ENCODE data around the gene KRTAP4-3. TPM values are rescaled to one million over a fixed set of nuclear protein-coding genes. Genes with fewer than 3 reads are reported as not detected.

Gene KRTAP4-3
- total RNA-seq, 4 donors from 2014 or later = not detected

DNA sequence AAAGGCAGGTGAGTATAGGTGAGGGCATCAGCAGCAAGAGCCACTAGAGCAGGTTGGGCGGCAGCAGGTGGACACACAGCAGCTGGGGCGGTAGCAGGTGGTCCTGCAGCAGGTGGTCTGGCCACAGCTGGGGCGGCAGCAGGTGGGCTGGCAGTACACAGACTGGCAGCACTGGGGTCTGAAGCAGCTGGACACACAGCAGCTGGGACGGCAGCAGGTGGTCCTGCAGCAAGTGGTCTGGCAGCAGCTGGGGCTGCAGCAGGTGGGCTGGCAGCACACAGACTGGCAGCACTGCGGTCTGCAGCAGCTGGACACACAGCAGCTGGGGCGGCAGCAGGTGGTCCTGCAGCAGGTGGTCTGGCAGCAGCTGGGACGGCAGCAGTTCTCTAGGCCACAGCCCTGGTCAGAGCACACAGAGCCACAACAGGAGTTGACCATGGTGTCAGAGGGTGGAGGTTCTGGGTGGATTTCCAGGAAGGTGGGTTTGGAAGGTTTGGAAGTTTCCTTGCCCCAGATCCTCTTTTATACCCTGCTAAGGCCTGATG lies 9.8 kb upstream of the KRTAP4-3 start, which contains the start of gene KRTAP4-2:
KRTAP4-2 (minus strand) TSS at position 495 of the 545 bp plus-strand sequence; CDS start at position 438, 57 bp downstream.
- ATAC-seq = no peak
- no peak within 1 kb of the TSS for H3K27ac ChIP-seq
- no peaks in the 10 kb centered on the region for H3K9me3 ChIP-seq
- H3K4me3 ChIP-seq = no peak within 1 kb of the TSS
- TF ChIP-seq POLR2A (IDR thresholded peaks at IDR 0.05) = no peak
- TF ChIP-seq POLR2AphosphoS5 (IDR thresholded peaks at IDR 0.05) = no peak
- TF ChIP-seq CTCF (IDR thresholded peaks at IDR 0.05) = no peak
- TF ChIP-seq EP300 (IDR thresholded peaks at IDR 0.05) = no peak
- H3K36me3 ChIP-seq = no peaks in the 10 kb centered on the region
- 68% methylated on average over 3 of the region's 7 CpGs; no CpG with 5 or more reads in 1 of the 2 donors for WGBS, 2 donors (ENCODE audit: low coverage in 1 of 2)
- peaks cover 11% of the 10 kb centered on the region for H3K27me3 ChIP-seq
- no peaks in the 10 kb centered on the region for H3K4me1 ChIP-seq

- 70 to 72% methylated on average over 2 to 3 of the region's 3 CpGs for WGBS, 2 donors (ENCODE audit: low coverage in 1 of 2)
- no peaks in the 10 kb centered on the region for H3K36me3 ChIP-seq
- TF ChIP-seq POLR2AphosphoS5 (IDR thresholded peaks at IDR 0.05) (no peak), POLR2A (IDR thresholded peaks at IDR 0.05) (no peak), CTCF (IDR thresholded peaks at IDR 0.05) (no peak), EP300 (IDR thresholded peaks at IDR 0.05) (no peak)
- no peak for ATAC-seq
- H3K4me3 ChIP-seq = no peak overlapping the region
- no peaks in the 10 kb centered on the region for H3K9me3 ChIP-seq
- no peak overlapping the region for H3K27ac ChIP-seq
- H3K27me3 ChIP-seq = peaks cover 11% of the 10 kb centered on the region
- H3K4me1 ChIP-seq = no peaks in the 10 kb centered on the region
Measured at GRCh38 chr17:41176744-41177387, 8.8 kb upstream of the KRTAP4-3 start.

- TF ChIP-seq CTCF (IDR thresholded peaks at IDR 0.05) (no peak), EP300 (IDR thresholded peaks at IDR 0.05) (no peak), POLR2AphosphoS5 (IDR thresholded peaks at IDR 0.05) (no peak), POLR2A (IDR thresholded peaks at IDR 0.05) (no peak)
- no peaks in the 10 kb centered on the region for H3K9me3 ChIP-seq
- H3K4me1 ChIP-seq = no peaks in the 10 kb centered on the region
- peaks cover 14% of the 10 kb centered on the region for H3K27me3 ChIP-seq
- no peak overlapping the region for H3K27ac ChIP-seq
- H3K36me3 ChIP-seq = no peaks in the 10 kb centered on the region
- WGBS, 2 donors (ENCODE audit: low coverage in 1 of 2) = 67 to 87% methylated on average over 1 to 2 of the region's 2 CpGs
- ATAC-seq = no peak
- no peak overlapping the region for H3K4me3 ChIP-seq
Measured at GRCh38 chr17:41171886-41172285, 3.9 kb upstream of the KRTAP4-3 start.

DNA sequence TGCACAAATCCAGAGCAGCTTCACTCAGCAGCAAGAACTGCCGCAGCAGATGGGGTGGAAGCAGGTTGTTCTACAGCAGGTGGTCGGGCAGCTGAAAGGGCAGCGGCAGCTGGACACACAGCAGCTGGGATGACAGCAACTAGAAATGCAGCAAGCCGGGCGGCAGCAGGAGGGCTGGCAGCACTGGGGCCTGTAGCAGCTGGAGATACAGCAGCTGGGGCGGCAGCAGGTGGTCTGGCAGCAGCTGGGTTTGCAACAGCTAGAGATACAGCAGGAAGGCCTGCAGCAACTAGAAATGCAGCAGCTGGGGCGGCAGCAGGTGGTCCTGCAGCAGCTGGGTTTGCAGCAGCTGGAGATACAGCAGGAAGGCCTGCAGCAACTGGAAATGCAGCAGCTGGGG lies 460 bp downstream of the KRTAP4-3 start:
- Histone ChIP-seq H3K9me3 (no peaks in the 10 kb centered on the region), H3K4me1 (no peaks in the 10 kb centered on the region), H3K27ac (no peak overlapping the region), H3K4me3 (no peak overlapping the region), H3K36me3 (no peaks in the 10 kb centered on the region), H3K27me3 (peaks cover 3% of the 10 kb centered on the region)
- ATAC-seq = no peak
- TF ChIP-seq CTCF (IDR thresholded peaks at IDR 0.05) = no peak
- TF ChIP-seq POLR2A (IDR thresholded peaks at IDR 0.05) = no peak
- no peak for TF ChIP-seq EP300 (IDR thresholded peaks at IDR 0.05)
- 46 to 90% methylated on average over 3 to 4 of the region's 7 CpGs for WGBS, 2 donors (ENCODE audit: low coverage in 1 of 2)

DNA sequence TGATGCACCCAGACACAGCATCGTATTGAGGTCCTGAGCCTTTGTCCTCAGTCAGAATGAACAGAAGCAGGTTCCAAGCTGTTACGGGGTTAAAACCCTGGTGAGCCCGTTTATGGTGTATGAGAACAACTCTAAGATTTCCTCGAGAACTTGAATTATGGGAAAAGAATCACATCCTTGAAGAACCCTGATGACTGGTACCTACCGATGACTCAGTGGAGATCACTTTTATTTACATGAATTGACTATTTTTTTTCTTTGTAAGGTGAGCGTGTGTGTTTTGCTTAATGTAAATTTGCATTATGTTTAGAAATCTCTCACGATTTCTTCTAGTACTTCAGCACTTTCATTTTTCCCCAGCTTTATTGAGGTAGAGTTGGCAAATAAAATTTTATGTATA lies 4.2 kb downstream of the KRTAP4-3 start:
- Histone ChIP-seq H3K4me1 (no peaks in the 10 kb centered on the region), H3K9me3 (no peaks in the 10 kb centered on the region), H3K36me3 (no peaks in the 10 kb centered on the region), H3K27ac (no peak overlapping the region), H3K4me3 (no peak overlapping the region), H3K27me3 (peaks cover 19% of the 10 kb centered on the region)
- no peak for ATAC-seq
- TF ChIP-seq EP300 (IDR thresholded peaks at IDR 0.05) = no peak
- no peak for TF ChIP-seq POLR2A (IDR thresholded peaks at IDR 0.05)
- no peak for TF ChIP-seq POLR2AphosphoS5 (IDR thresholded peaks at IDR 0.05)
- no peak for TF ChIP-seq CTCF (IDR thresholded peaks at IDR 0.05)
- 41 to 63% methylated on average over 3 to 6 of the region's 7 CpGs for WGBS, 2 donors (ENCODE audit: low coverage in 1 of 2)

Measured in gastroesophageal sphincter (tissue), 4 donors.